Measurements from ENCODE around the gene GYS1. TPM values are rescaled to one million over a fixed set of nuclear protein-coding genes. Genes with fewer than 3 reads are reported as not detected.
A peak's percentile ranks its signal among the peaks of the same experiment; 100 is the strongest.

GYS1 gene
- polyA plus RNA-seq, 1 experiment, result 49.7 TPM

DNA sequence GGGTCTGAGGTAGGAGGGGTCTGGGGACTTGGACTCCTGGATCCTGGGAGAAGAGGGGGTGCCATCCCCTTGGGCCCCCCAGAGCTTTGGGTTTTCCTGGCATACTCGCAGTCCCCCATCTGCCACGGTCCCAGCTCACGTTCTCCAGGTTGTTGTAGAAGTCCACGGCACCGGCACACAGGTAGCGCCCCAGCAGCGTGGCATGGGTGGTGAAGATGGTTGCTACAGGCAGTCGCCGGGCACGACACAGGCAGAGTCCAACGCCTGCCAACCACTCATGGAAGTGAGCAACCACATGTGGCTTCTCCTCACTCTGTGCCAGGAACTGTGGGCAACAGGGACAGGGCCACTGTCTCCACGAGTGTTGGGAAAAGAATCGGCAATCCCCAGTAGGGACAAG lies 7.4 kb downstream of the GYS1 start:
- TF ChIP-seq CTCF (IDR thresholded peaks at IDR 0.05; ENCODE audit: insufficient read depth, low read depth, low read length), result no peak
- POLR2A ChIA-PET, result no interaction called here
- CTCF ChIA-PET, result no interaction called here
- no peak for DNase-seq (ENCODE audit: low read depth)
- H3K4me3 ChIP-seq (ENCODE audit: low read depth, low read length), result no peak overlapping the region
- H3K36me3 ChIP-seq (ENCODE audit: control insufficient read depth, insufficient read depth, low read length), result peaks cover 47% of the 10 kb centered on the region
- H3K27me3 ChIP-seq (ENCODE audit: control insufficient read depth, insufficient read depth, low read length), result no peaks in the 10 kb centered on the region

- TF ChIP-seq CTCF (IDR thresholded peaks at IDR 0.05; ENCODE audit: insufficient read depth, low read depth, low read length), result no peak
- peaks cover 37% of the 10 kb centered on the region for H3K36me3 ChIP-seq (ENCODE audit: control insufficient read depth, insufficient read depth, low read length)
Measured at GRCh38 chr19:48982280-48982679, 10.8 kb downstream of the GYS1 start.

GRCh38 chr19:48977061-48977460 lies 16.0 kb downstream of the GYS1 start:
- no peak overlapping the region for H3K4me3 ChIP-seq (ENCODE audit: low read depth, low read length)
- peaks cover 22% of the 10 kb centered on the region for H3K36me3 ChIP-seq (ENCODE audit: control insufficient read depth, insufficient read depth, low read length)
- TF ChIP-seq CTCF (IDR thresholded peaks at IDR 0.05; ENCODE audit: insufficient read depth, low read depth, low read length), result no peak
- POLR2A ChIA-PET, result no interaction called here
- H3K27me3 ChIP-seq (ENCODE audit: control insufficient read depth, insufficient read depth, low read length), result no peaks in the 10 kb centered on the region
- DNase-seq (ENCODE audit: low read depth), result no peak
- CTCF ChIA-PET, result interaction anchor here (1.5 to 3.1 kb wide), 4 partner anchors 10 to 182 kb away, joined by 4 to 11 read pairs (median 8); partner anchors contain the start of genes GYS1 and RUVBL2

More at GRCh38 chr19:48982280-48982679, 10.8 kb downstream of the GYS1 start:
- ChIA-PET POLR2A (no interaction called here), CTCF (interaction anchor here (1.0 to 6.1 kb wide), 3 partner anchors 10 to 194 kb away, joined by 4 to 44 read pairs (median 7); partner anchors contain the start of genes GYS1 and RUVBL2)
- no peaks in the 10 kb centered on the region for H3K27me3 ChIP-seq (ENCODE audit: control insufficient read depth, insufficient read depth, low read length)
- no peak for DNase-seq (ENCODE audit: low read depth)
- H3K4me3 ChIP-seq (ENCODE audit: low read depth, low read length), result no peak overlapping the region

DNA sequence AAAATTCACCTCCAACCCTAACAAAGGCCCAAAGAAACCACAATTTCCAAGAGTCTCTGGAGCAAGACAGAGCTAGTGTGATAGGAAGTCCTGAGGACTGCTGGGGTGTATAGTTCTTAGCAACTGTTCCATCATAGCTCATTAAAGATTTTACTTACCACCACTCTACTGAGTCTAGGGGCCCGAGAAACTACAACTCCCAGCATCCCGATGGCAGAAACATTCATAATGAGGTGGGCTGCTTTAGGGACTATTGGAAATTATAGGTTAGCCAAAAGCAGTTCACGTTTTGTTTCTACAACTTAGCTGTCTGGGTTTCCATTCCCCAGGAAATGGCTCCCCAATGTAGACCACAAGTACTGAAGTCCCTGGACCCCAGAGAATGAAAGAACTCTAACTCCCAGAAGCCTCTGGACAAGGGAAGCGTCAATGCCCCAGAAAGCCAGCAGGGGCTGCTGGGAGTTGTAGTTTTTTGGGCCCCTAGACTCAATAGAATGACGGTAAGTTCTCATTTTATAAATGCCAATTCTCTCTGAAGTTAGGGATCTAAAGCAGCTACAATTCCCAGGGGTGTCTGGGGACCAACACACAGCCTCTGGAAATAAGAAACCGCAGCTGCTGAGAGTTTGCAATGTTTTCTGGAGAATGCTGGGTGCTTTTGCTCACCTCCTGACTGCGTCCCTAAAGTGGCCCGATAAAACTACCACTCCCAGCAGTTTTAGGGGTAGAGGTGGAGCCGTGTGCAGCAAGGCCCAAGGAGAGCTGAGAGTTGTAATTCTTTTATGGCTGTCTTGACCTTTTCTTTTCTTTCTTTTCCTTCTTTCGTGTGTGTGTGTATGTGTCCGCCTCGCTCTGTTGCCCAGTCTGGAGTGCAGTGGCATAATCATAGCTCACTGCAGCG lies 16.9 kb downstream of the GYS1 start:
- H3K36me3 ChIP-seq (ENCODE audit: control insufficient read depth, insufficient read depth, low read length), result peaks cover 18% of the 10 kb centered on the region
- H3K27me3 ChIP-seq (ENCODE audit: control insufficient read depth, insufficient read depth, low read length), result no peaks in the 10 kb centered on the region
- ChIA-PET CTCF (interaction anchor here (0.5 to 3.1 kb wide), 5 partner anchors 9 to 181 kb away, joined by 3 to 11 read pairs (median 5); partner anchors contain the start of genes GYS1, HSD17B14 and RUVBL2), POLR2A (interaction anchor here (0.6 kb wide), 1 partner anchor 180 kb away, joined by 8 read pairs; no protein-coding TSS in a partner anchor)
- H3K4me3 ChIP-seq (ENCODE audit: low read depth, low read length), result no peak overlapping the region
- DNase-seq (ENCODE audit: low read depth), result no peak
- TF ChIP-seq CTCF (IDR thresholded peaks at IDR 0.05; ENCODE audit: insufficient read depth, low read depth, low read length), result peak; percentile 17; the same call in 1 of the 2 replicates

DNA sequence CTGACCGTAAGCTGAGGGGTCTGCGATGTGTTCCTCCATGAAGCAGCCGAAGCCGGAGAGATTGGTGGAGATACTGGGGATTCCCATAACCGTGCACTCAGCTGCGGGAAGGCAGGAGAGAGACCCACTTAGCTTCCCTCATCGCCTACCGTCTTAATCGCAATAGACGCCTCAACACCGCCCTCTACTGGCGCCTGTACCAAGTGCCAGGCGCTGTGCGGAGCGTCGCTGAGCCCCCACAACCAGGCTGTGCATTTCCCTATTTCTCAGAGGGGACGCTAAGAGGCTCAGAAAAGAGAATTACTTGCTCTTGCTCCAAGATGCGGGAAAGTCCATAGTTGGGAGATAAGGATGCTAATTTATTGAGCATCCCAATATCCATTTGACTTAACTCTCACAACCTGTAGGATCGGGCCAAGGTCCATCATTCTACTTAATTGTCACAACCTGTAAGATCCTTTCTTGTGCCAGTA lies 22.1 kb downstream of the GYS1 start:
- Histone ChIP-seq H3K4me3 (ENCODE audit: low read depth, low read length) (no peak overlapping the region), H3K27me3 (ENCODE audit: control insufficient read depth, insufficient read depth, low read length) (no peaks in the 10 kb centered on the region), H3K36me3 (ENCODE audit: control insufficient read depth, insufficient read depth, low read length) (peaks cover 40% of the 10 kb centered on the region)
- ChIA-PET CTCF (interaction anchor here (0.5 to 3.5 kb wide), 26 partner anchors 8 to 389 kb away, joined by 3 to 31 read pairs (median 4); partner anchors contain the start of genes DHDH, GYS1, HSD17B14 and NUCB1), POLR2A (no interaction called here)
- DNase-seq (ENCODE audit: low read depth), result no peak
- peak; percentile 94 for TF ChIP-seq CTCF (IDR thresholded peaks at IDR 0.05; ENCODE audit: insufficient read depth, low read depth, low read length)

Measured in BJ (cell line).